Measurements from ENCODE around the gene C1orf226. TPM values are rescaled to one million over a fixed set of nuclear protein-coding genes. Genes with fewer than 3 reads are reported as not detected.

The C1orf226 gene
- total RNA-seq, 1 donor = not detected

- Histone ChIP-seq H3K9me3 (ENCODE audit: low read depth, low read length) (no peaks in the 10 kb centered on the region), H3K27me3 (ENCODE audit: insufficient read depth, low read length) (no peaks in the 10 kb centered on the region), H3K4me3 (ENCODE audit: low read length) (no peak overlapping the region), H3K4me1 (ENCODE audit: insufficient read depth, low read length) (peaks cover 9% of the 10 kb centered on the region)
Observed at GRCh38 chr1:162385702-162386101, 4.2 kb downstream of the C1orf226 start.

GRCh38 chr1:162386292-162387225 is 5.0 kb downstream of the C1orf226 start:
- Histone ChIP-seq H3K27me3 (ENCODE audit: insufficient read depth, low read length) (no peaks in the 10 kb centered on the region), H3K9me3 (ENCODE audit: low read depth, low read length) (no peaks in the 10 kb centered on the region), H3K4me1 (ENCODE audit: insufficient read depth, low read length) (peaks cover 9% of the 10 kb centered on the region), H3K4me3 (ENCODE audit: low read length) (no peak overlapping the region)

GRCh38 chr1:162387226-162388082 is 5.9 kb downstream of the C1orf226 start:
- Histone ChIP-seq H3K4me1 (ENCODE audit: insufficient read depth, low read length) (peaks cover 12% of the 10 kb centered on the region), H3K9me3 (ENCODE audit: low read depth, low read length) (no peaks in the 10 kb centered on the region), H3K27me3 (ENCODE audit: insufficient read depth, low read length) (no peaks in the 10 kb centered on the region), H3K4me3 (ENCODE audit: low read length) (no peak overlapping the region)

GRCh38 chr1:162388083-162388594 is 6.6 kb downstream of the C1orf226 start:
- Histone ChIP-seq H3K4me3 (ENCODE audit: low read length) (no peak overlapping the region), H3K4me1 (ENCODE audit: insufficient read depth, low read length) (peaks cover 12% of the 10 kb centered on the region), H3K9me3 (ENCODE audit: low read depth, low read length) (no peaks in the 10 kb centered on the region), H3K27me3 (ENCODE audit: insufficient read depth, low read length) (no peaks in the 10 kb centered on the region)

- no peaks in the 10 kb centered on the region for H3K9me3 ChIP-seq (ENCODE audit: low read depth, low read length)
- no peaks in the 10 kb centered on the region for H3K27me3 ChIP-seq (ENCODE audit: insufficient read depth, low read length)
- no peak overlapping the region for H3K4me3 ChIP-seq (ENCODE audit: low read length)
- H3K4me1 ChIP-seq (ENCODE audit: insufficient read depth, low read length) = peaks cover 12% of the 10 kb centered on the region
Observed at GRCh38 chr1:162388615-162389014, 7.1 kb downstream of the C1orf226 start.

GRCh38 chr1:162389021-162389818 is 7.7 kb downstream of the C1orf226 start:
- H3K27me3 ChIP-seq (ENCODE audit: insufficient read depth, low read length) = no peaks in the 10 kb centered on the region
- peaks cover 12% of the 10 kb centered on the region for H3K4me1 ChIP-seq (ENCODE audit: insufficient read depth, low read length)
- H3K4me3 ChIP-seq (ENCODE audit: low read length) = no peak overlapping the region
- H3K9me3 ChIP-seq (ENCODE audit: low read depth, low read length) = no peaks in the 10 kb centered on the region

- no peaks in the 10 kb centered on the region for H3K27me3 ChIP-seq (ENCODE audit: insufficient read depth, low read length)
- peaks cover 12% of the 10 kb centered on the region for H3K4me1 ChIP-seq (ENCODE audit: insufficient read depth, low read length)
- H3K4me3 ChIP-seq (ENCODE audit: low read length) = no peak overlapping the region
- no peaks in the 10 kb centered on the region for H3K9me3 ChIP-seq (ENCODE audit: low read depth, low read length)
Observed at GRCh38 chr1:162389971-162390370, 8.4 kb downstream of the C1orf226 start.

GRCh38 chr1:162390396-162391185 is 9.1 kb downstream of the C1orf226 start:
- Histone ChIP-seq H3K4me3 (ENCODE audit: low read length) (no peak overlapping the region), H3K4me1 (ENCODE audit: insufficient read depth, low read length) (peaks cover 12% of the 10 kb centered on the region), H3K9me3 (ENCODE audit: low read depth, low read length) (no peaks in the 10 kb centered on the region)

GRCh38 chr1:162391790-162392563 is 10.4 kb downstream of the C1orf226 start:
- Histone ChIP-seq H3K27me3 (ENCODE audit: insufficient read depth, low read length) (no peaks in the 10 kb centered on the region), H3K4me1 (ENCODE audit: insufficient read depth, low read length) (peaks cover 12% of the 10 kb centered on the region), H3K4me3 (ENCODE audit: low read length) (no peak overlapping the region), H3K9me3 (ENCODE audit: low read depth, low read length) (no peaks in the 10 kb centered on the region)

More at GRCh38 chr1:162390396-162391185, 9.1 kb downstream of the C1orf226 start:
- H3K27me3 ChIP-seq (ENCODE audit: insufficient read depth, low read length) = no peaks in the 10 kb centered on the region

GRCh38 chr1:162396201-162396906 is 14.8 kb downstream of the C1orf226 start:
- H3K4me3 ChIP-seq (ENCODE audit: low read length) = no peak overlapping the region
- H3K9me3 ChIP-seq (ENCODE audit: low read depth, low read length) = no peaks in the 10 kb centered on the region
- peaks cover 4% of the 10 kb centered on the region for H3K4me1 ChIP-seq (ENCODE audit: insufficient read depth, low read length)
- H3K27me3 ChIP-seq (ENCODE audit: insufficient read depth, low read length) = peaks cover 10% of the 10 kb centered on the region

- Histone ChIP-seq H3K4me1 (ENCODE audit: insufficient read depth, low read length) (no peaks in the 10 kb centered on the region), H3K4me3 (ENCODE audit: low read length) (no peak overlapping the region), H3K9me3 (ENCODE audit: low read depth, low read length) (no peaks in the 10 kb centered on the region), H3K27me3 (ENCODE audit: insufficient read depth, low read length) (peaks cover 10% of the 10 kb centered on the region)
Observed at GRCh38 chr1:162397039-162397448, 15.5 kb downstream of the C1orf226 start.

GRCh38 chr1:162397943-162398560 is 16.5 kb downstream of the C1orf226 start:
- no peaks in the 10 kb centered on the region for H3K9me3 ChIP-seq (ENCODE audit: low read depth, low read length)
- H3K27me3 ChIP-seq (ENCODE audit: insufficient read depth, low read length) = peaks cover 10% of the 10 kb centered on the region
- H3K4me3 ChIP-seq (ENCODE audit: low read length) = no peak overlapping the region
- no peaks in the 10 kb centered on the region for H3K4me1 ChIP-seq (ENCODE audit: insufficient read depth, low read length)

All from mononuclear cell (primary cell).